Nephron progenitor cell (in vitro differentiated cells): Measurements from ENCODE around the gene ABCA12.

Experiments
- DNase-seq: peaks from one replicate; pipeline ENCODE4 v3.0.0; 2021
- H3K27ac Mint-ChIP-seq: 2 replicates; pipeline ENCODE4 v1.8.0; 2021; ENCODE audit warnings: mild to moderate bottlenecking, moderate library complexity, mixed read lengths
- H3K27me3 Mint-ChIP-seq: 2 replicates; pipeline ENCODE4 v1.8.0; 2021; ENCODE audit warnings: mild to moderate bottlenecking, low read depth, mixed read lengths; ENCODE audit not compliant: poor library complexity
- H3K36me3 Mint-ChIP-seq: 2 replicates; pipeline ENCODE4 v1.8.0; 2021; ENCODE audit warnings: low read depth, mixed read lengths
- H3K4me1 Mint-ChIP-seq: 2 replicates; pipeline ENCODE4 v1.8.0; 2021; ENCODE audit warnings: mixed read lengths
- H3K4me3 Mint-ChIP-seq: 2 replicates; pipeline ENCODE4 v1.8.0; 2021; ENCODE audit warnings: mild to moderate bottlenecking, moderate library complexity, mixed read lengths
- H3K9me3 Mint-ChIP-seq: 2 replicates; pipeline ENCODE4 v1.8.0; 2021; ENCODE audit warnings: mild to moderate bottlenecking, moderate library complexity, mixed read lengths
- TF ChIP-seq, protein P1 (sequence below): fragments of 200-600 bp; sonication (generic); IDR thresholded peaks from 2 replicates; pipeline ENCODE4 v1.5.0; 2021; ENCODE audit warnings: antibody characterized with exemption

ABCA12 gene

DNA sequence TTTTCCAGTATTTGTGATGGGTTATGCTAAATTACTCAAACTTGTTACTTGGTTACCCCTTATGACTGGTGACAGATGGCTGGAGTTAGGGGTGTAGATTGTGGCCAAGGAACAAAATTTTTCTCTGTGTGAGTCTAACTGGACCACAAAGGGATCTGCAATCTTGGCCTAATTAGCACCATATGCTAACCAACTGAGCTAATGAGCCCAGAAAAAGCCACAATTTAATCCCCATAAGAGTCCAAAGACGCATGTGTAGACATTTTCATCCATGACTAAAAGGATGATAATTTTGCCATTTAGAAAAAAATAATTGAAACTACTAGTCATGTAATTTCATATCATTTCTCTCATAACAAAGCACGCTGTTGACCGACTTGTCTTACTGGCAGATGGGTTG is 151.2 kb downstream of the ABCA12 start:
- Mint-ChIP-seq H3K4me3 (no peak overlapping the region), H3K27me3 (peaks cover 2% of the 10 kb centered on the region), H3K27ac (no peak overlapping the region), H3K4me1 (no peaks in the 10 kb centered on the region), H3K9me3 (no peaks in the 10 kb centered on the region), H3K36me3 (no peaks in the 10 kb centered on the region)
- TF ChIP-seq, protein P1, sequence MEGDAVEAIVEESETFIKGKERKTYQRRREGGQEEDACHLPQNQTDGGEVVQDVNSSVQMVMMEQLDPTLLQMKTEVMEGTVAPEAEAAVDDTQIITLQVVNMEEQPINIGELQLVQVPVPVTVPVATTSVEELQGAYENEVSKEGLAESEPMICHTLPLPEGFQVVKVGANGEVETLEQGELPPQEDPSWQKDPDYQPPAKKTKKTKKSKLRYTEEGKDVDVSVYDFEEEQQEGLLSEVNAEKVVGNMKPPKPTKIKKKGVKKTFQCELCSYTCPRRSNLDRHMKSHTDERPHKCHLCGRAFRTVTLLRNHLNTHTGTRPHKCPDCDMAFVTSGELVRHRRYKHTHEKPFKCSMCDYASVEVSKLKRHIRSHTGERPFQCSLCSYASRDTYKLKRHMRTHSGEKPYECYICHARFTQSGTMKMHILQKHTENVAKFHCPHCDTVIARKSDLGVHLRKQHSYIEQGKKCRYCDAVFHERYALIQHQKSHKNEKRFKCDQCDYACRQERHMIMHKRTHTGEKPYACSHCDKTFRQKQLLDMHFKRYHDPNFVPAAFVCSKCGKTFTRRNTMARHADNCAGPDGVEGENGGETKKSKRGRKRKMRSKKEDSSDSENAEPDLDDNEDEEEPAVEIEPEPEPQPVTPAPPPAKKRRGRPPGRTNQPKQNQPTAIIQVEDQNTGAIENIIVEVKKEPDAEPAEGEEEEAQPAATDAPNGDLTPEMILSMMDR = no peak
- no peak for DNase-seq

DNA sequence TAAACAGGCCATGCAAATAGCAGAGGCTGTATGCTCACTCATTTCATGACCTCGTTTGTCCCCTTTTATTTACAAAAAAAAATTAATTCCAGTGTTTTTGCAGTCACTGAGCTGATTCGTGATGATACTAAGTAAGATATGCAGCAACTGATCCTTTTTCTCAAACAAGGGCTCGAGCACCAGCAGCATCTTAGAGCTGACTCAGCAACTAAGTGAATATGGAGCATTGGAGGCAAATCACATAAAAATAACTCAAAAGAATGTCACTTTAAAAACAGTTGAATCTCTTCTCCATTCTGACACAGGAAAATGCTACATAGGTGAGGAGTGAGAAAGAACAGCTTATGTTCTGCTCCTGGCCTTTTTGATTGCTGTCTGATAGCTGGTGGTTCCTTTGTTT is 152.8 kb downstream of the ABCA12 start:
- no peaks in the 10 kb centered on the region for H3K4me1 Mint-ChIP-seq
- TF ChIP-seq, protein P1 = no peak
- H3K9me3 Mint-ChIP-seq = no peaks in the 10 kb centered on the region

DNA sequence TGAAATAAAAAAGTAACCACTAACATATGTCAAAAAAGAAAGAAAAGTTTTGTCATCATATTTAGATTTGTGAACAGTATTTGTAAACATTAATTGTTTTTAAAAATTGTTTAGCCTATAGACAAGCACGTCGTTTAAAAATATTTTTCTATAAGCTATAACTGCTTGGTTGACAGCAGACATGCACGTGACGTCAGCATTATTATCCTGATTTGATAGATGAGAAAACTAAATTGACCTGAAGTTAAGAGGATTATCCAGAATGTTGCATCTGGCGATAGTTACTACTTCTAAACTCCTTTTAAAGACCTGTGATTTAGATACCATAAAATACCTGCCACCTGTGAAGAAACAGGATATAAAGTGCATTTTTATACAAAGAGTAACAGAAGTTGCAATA is 172.0 kb downstream of the ABCA12 start:
- H3K27me3 Mint-ChIP-seq = peaks cover 4% of the 10 kb centered on the region
- no peak overlapping the region for H3K27ac Mint-ChIP-seq
- TF ChIP-seq, protein P1 = no peak
- H3K4me3 Mint-ChIP-seq = no peak overlapping the region
- no peak for DNase-seq
- H3K36me3 Mint-ChIP-seq = peaks cover 12% of the 10 kb centered on the region
- H3K4me1 Mint-ChIP-seq = no peaks in the 10 kb centered on the region
- peaks cover 31% of the 10 kb centered on the region for H3K9me3 Mint-ChIP-seq

More for the DNA sequence above, 152.8 kb downstream of the ABCA12 start:
- Mint-ChIP-seq H3K27me3 (peaks cover 2% of the 10 kb centered on the region), H3K36me3 (no peaks in the 10 kb centered on the region), H3K4me3 (no peak overlapping the region), H3K27ac (no peak overlapping the region)
- no peak for DNase-seq

DNA sequence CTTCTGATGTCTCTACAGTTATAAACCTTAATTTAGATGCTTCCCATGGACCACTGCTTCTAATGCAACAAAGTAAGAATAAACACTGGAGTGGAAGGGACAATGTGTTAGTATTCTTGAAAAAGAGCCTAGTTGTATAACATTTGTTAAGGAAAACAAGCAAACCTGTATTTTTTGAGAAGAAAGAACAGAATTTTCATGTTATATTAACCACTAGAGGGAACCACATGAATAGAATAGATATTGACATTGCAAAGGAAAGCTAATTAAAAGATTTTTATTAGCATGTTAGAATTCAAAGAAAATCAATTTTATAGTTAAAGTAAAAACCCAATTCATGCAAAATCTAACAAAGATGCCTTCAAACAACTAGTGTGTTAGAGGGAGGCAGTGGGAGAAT is 177.7 kb downstream of the ABCA12 start:
- H3K36me3 Mint-ChIP-seq = peaks cover 12% of the 10 kb centered on the region
- no peak overlapping the region for H3K27ac Mint-ChIP-seq
- TF ChIP-seq, protein P1 = no peak
- H3K4me3 Mint-ChIP-seq = no peak overlapping the region
- peaks cover 4% of the 10 kb centered on the region for H3K27me3 Mint-ChIP-seq
- H3K4me1 Mint-ChIP-seq = no peaks in the 10 kb centered on the region
- peaks cover 31% of the 10 kb centered on the region for H3K9me3 Mint-ChIP-seq
- no peak for DNase-seq

DNA sequence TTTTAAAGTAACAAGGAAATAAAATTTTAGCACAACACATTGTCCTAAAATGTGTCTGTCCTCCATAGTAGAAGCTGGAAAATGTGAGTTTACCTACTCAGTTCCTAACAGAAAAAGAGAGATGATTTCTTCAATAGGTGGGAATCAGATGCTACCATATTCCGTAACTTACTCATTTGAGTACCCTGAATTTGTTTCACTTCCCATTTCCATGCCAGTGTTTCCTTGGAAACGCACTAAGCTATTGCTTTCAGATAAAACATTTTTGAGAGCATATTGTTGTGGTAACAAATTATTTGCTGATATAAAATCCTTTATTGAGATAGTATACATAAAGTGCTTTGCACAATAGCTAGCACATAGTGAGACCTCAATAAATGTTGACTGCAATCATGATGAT is 191.5 kb downstream of the ABCA12 start:
- Mint-ChIP-seq H3K27me3 (no peaks in the 10 kb centered on the region), H3K4me1 (no peaks in the 10 kb centered on the region), H3K27ac (no peak overlapping the region), H3K4me3 (no peak overlapping the region), H3K36me3 (no peaks in the 10 kb centered on the region), H3K9me3 (no peaks in the 10 kb centered on the region)
- TF ChIP-seq, protein P1 = no peak
- no peak for DNase-seq

DNA sequence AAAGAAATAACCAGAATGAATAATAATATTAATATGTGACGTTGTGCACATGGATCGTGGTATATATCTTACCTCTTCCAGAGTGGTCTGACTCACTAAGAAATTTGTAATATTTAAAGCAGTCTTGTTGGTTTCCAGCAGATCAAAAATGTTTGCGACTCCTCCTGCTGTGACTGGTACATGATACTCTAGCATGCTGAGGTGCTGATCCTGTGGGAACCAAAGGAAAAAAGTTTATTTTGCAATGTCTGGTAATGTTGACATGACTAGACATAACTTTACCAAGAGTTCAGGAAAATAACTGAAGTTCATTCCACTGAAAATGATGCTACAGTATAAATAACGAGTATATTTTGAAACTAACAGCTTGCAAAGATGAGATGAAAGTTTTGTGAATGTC is 204.4 kb downstream of the ABCA12 start:
- TF ChIP-seq, protein P1 = no peak
- DNase-seq = no peak
- no peak overlapping the region for H3K4me3 Mint-ChIP-seq
- no peaks in the 10 kb centered on the region for H3K9me3 Mint-ChIP-seq
- H3K27ac Mint-ChIP-seq = no peak overlapping the region
- no peaks in the 10 kb centered on the region for H3K36me3 Mint-ChIP-seq
- no peaks in the 10 kb centered on the region for H3K27me3 Mint-ChIP-seq
- H3K4me1 Mint-ChIP-seq = no peaks in the 10 kb centered on the region
